HG03139 (cell line): ENCODE results near the gene ZNF611.
"Not testable (repeated sequence)": the region's sequence is repeated elsewhere in the genome, so short reads cannot be mapped to it uniquely, and the experiment has no call there.

ENCODE experiments used
- ATAC-seq: cut with Tn5 transposase; IDR thresholded peaks from one replicate; pipeline ENCODE4 v1.9.1; 2021; ENCODE audit not compliant: unreplicated experiment

Gene ZNF611

GRCh38 chr19:52687684-52688083 is 47.2 kb downstream of the ZNF611 start:
- ATAC-seq = no peak

- ATAC-seq = no peak
These were observed 49.0 kb downstream of the ZNF611 start for GRCh38 chr19:52685811-52686210.

GRCh38 chr19:52681216-52681615 is 53.6 kb downstream of the ZNF611 start:
- not testable (repeated sequence) for ATAC-seq

- no peak for ATAC-seq
These were observed 55.2 kb downstream of the ZNF611 start for GRCh38 chr19:52679598-52679997.

- ATAC-seq = not testable (repeated sequence)
These were observed 59.6 kb downstream of the ZNF611 start for GRCh38 chr19:52675239-52675638.

- no peak for ATAC-seq
These were observed 61.8 kb downstream of the ZNF611 start for GRCh38 chr19:52673014-52673413.

GRCh38 chr19:52670046-52670445 is 64.8 kb downstream of the ZNF611 start:
- no peak for ATAC-seq

GRCh38 chr19:52669586-52669985 is 65.3 kb downstream of the ZNF611 start:
- no peak for ATAC-seq

- no peak for ATAC-seq
These were observed 66.9 kb downstream of the ZNF611 start for GRCh38 chr19:52667972-52668371.

GRCh38 chr19:52666506-52666905 is 68.3 kb downstream of the ZNF611 start:
- no peak for ATAC-seq

GRCh38 chr19:52665529-52665928 is 69.3 kb downstream of the ZNF611 start:
- ATAC-seq = no peak

- no peak for ATAC-seq
These were observed 69.8 kb downstream of the ZNF611 start for GRCh38 chr19:52665027-52665426.

- no peak for ATAC-seq
These were observed 70.4 kb downstream of the ZNF611 start for GRCh38 chr19:52664461-52664860.

GRCh38 chr19:52662631-52663030 is 72.2 kb downstream of the ZNF611 start:
- ATAC-seq = no peak

- no peak for ATAC-seq
These were observed 73.9 kb downstream of the ZNF611 start for GRCh38 chr19:52660981-52661380.

- no peak for ATAC-seq
These were observed 75.8 kb downstream of the ZNF611 start for GRCh38 chr19:52659013-52659412.

- no peak for ATAC-seq
These were observed 76.2 kb downstream of the ZNF611 start for GRCh38 chr19:52658595-52658994.

GRCh38 chr19:52653161-52653560 is 81.7 kb downstream of the ZNF611 start:
- ATAC-seq = no peak
